AG08395 (cell line): ENCODE results near the gene CHI3L1.
A peak's percentile ranks its signal among the peaks of the same experiment; 100 is the strongest.

ENCODE experiments used
- DNase-seq: peaks from one replicate; pipeline ENCODE4 v3.0.0; 2012; ENCODE audit warnings: mixed read lengths, low spot score

The CHI3L1 gene

GRCh38 chr1:203181586-203182386 is 4.7 kb downstream of the CHI3L1 start:
- no peak for DNase-seq

- no peak for DNase-seq
Observed at GRCh38 chr1:203180611-203181330, 5.7 kb downstream of the CHI3L1 start.

GRCh38 chr1:203179667-203180005 is 6.9 kb downstream of the CHI3L1 start:
- no peak for DNase-seq

GRCh38 chr1:203178821-203179666 is 7.5 kb downstream of the CHI3L1 start:
- no peak for DNase-seq

- peak; percentile 63 for DNase-seq
Observed at GRCh38 chr1:203178083-203178482, 8.4 kb downstream of the CHI3L1 start.

GRCh38 chr1:203177470-203178039 is 8.9 kb downstream of the CHI3L1 start:
- DNase-seq, result peak; percentile 85

- no peak for DNase-seq
Observed at GRCh38 chr1:203177036-203177405, 9.5 kb downstream of the CHI3L1 start.

GRCh38 chr1:203176273-203177035 is 10.1 kb downstream of the CHI3L1 start:
- DNase-seq, result no peak

GRCh38 chr1:203175827-203176241 is 10.7 kb downstream of the CHI3L1 start:
- no peak for DNase-seq

- no peak for DNase-seq
Observed at GRCh38 chr1:203175237-203175826, 11.2 kb downstream of the CHI3L1 start, which contains the start of gene MYBPH. MYBPH (minus strand) TSS chr1:203175826; CDS start chr1:203175755, 71 bp downstream.

- no peak for DNase-seq
Observed at GRCh38 chr1:203174324-203174985, 12.0 kb downstream of the CHI3L1 start.

GRCh38 chr1:203173566-203173965 is 12.9 kb downstream of the CHI3L1 start:
- DNase-seq, result no peak

- no peak for DNase-seq
Observed at GRCh38 chr1:203173011-203173555, 13.4 kb downstream of the CHI3L1 start.

- DNase-seq, result peak; percentile 83
Observed at GRCh38 chr1:203172184-203173010, 14.1 kb downstream of the CHI3L1 start.

- no peak for DNase-seq
Observed at GRCh38 chr1:203171341-203172183, 14.9 kb downstream of the CHI3L1 start.

GRCh38 chr1:203170625-203171330 is 15.7 kb downstream of the CHI3L1 start:
- DNase-seq, result no peak

GRCh38 chr1:203169770-203170520 is 16.6 kb downstream of the CHI3L1 start:
- no peak for DNase-seq
